ENCODE measurements around the gene KCNK10.
"Not testable (repeated sequence)": the region's sequence is repeated elsewhere in the genome, so short reads cannot be mapped to it uniquely, and the experiment has no call there.

Gene KCNK10

DNA sequence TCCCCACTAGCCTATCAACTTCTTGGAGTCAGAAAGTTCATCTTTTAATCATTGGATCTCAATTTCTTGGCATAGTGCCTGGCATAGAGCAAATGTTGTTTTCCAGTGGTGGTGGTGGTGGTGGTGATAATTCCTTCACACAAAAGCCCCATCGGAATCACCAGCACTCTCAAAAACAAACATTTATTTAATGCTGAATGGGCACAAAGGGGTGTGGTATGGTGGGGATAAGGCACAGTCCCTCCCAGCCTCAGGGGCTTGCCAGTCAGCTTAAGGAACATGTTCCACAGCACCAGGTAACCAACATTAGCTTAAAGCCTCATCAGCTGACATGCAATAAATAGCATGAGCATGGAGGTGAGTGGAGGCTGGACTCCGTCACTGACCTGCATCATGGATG lies 56.6 kb downstream of the KCNK10 start:
- no peak for DNase-seq (ENCODE audit: low read depth)

DNA sequence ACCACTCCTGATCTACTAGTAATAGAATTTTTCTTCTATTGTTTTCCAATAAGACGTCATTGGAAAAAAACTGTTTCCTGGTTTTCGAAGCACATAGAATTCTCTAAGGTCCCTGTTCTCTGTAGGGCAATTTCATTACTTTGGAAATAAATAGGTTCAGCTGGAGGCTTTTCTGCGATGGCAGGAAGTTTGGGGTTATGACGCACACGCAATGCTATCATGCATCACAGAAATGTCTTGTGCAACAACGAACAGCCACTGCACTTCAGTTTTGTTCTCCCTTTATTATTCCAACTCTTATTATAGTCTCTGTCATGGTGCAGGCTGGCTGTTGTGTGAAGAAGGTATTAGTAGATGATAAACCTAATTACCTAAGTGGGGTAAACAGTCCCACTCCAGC lies 59.0 kb downstream of the KCNK10 start:
- DNase-seq (ENCODE audit: low read depth), result no peak

DNA sequence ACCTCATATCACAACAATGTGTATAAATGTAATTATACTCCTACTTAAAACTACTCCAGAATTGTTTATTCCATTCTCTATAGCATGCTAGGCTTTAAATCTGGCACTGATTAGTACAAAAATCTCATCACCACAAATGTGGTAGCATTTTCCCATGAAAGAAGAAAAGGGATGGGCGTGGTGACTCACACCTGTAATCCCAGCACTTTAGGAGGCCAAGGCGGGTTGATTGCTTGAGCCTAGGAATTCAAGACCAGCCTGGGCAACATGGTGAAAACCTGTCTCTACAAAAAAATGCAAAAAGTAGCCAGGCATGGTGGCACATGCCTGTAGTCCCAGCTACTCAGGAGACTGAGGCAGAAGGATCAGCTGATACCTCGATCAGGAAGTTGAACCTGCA lies 61.8 kb downstream of the KCNK10 start:
- DNase-seq (ENCODE audit: low read depth), result not testable (repeated sequence)

DNA sequence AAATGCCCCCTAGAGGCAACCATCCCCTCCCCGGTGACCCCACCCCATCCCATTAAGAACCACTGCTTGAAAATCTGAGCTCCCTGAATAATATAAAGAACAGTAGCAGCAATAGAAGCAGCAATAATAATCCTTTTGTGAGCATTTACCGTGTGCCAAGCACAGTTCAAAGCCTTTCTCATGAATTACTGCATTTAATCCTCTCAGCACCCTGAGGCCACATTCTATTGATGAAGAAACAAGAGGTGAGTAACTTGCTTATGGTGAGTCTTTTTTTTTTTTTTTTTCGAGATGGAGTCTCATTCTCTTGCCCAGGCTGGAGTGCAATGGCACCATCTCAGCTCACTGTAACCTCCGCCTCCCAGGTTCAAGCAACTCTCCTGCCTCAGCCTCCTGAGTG lies 65.0 kb downstream of the KCNK10 start:
- DNase-seq (ENCODE audit: low read depth), result no peak

DNA sequence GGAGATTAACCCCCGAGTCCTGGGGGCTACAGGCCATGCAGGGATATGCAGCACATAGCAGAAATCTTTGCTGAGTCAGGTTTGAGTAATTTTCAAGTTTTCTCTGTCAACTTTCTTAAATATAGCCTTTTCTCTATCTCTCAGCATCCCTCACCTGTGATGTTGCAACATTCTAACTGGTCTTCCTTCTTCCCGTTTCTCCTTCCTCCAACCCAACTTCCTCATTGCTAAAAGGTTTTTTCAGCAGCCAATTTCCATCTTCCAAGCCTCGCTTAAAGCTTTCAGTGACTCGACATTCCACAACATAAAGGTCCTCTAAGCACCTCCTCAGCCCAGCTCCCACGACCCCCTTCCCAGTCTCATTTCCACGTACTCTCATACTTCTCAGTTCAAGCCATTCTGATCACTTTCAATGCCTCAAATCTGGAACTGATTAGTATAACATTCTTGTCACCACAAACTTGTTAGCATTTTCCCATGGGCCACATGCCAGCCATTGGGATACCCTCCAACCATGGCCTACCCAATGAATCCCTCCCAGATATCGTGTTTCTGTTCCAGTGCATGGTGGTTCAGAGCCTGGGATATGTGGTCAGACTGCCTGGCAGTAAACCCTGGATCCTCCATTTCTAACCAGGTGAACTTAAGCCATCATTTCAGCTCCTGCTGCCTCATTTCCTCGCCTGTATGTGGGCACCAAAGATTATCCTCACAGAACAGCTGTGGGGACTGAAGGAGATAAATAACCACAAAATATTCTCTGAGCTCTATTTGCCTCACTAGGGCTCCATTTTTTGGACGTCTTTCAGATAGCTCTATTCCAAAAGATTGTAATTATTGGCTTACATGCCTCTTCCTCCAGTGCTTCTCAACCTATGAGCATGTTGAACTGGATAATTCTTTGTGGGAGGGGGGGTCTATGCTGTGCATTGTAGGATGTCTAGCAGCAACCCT lies 65.8 kb downstream of the KCNK10 start:
- no peak for DNase-seq (ENCODE audit: low read depth)

DNA sequence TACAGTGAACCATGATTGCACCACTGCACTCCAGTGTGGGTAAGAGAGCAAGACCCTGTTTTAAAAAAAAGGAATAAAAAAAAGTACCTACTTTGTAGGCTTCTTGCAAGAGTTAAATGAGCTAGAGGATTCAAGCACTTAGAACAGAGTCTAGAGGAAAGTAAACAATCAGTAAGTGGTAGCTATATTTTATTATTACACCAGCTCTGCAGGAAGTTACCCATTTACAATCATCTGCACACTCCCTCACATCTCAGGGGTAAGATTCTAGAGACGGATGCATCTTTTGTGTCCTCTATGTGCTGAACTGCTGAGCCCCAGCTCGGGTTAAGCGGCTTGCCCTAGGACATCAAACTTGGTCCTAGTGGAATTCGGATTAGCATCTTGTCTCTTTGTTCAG lies 67.3 kb downstream of the KCNK10 start:
- DNase-seq (ENCODE audit: low read depth), result no peak

DNA sequence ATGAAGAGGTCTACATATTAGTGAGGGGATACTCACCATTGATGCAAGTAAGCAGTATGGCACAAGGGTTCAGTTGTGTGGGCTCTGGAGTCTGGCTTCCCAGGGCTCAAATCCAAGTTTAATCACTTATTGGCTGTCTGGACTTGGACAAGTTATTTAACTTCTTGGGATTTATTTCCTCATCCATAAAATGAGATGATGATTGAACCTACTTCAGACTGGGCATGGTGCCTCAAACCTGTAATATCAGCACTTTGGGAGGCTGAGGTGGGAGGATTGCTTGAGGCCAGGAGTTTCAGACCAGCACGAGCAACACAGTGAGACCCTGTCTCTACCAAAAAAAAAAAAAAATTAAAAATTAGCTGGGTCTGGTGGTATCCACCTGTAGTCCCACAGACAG lies 67.9 kb downstream of the KCNK10 start:
- DNase-seq (ENCODE audit: low read depth), result no peak

DNA sequence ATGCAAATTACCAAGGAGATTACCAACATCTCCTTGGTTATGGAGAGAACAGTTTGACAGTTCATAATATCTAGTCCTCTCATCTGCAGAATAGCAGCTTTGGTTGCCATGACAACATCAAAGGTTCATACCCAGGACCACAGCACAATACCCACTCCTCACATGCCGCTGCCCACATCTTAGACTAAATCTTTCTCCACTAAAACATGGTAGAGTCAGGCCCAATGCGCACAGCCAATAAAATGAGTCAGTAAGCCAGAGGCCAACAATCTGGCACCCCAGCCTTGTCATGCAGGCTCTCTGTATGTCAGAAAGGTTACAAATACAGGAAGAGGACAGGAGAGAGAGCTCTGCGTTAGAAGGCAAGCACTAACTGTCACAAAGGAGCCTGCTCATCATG lies 70.6 kb downstream of the KCNK10 start:
- no peak for DNase-seq (ENCODE audit: low read depth)

DNA sequence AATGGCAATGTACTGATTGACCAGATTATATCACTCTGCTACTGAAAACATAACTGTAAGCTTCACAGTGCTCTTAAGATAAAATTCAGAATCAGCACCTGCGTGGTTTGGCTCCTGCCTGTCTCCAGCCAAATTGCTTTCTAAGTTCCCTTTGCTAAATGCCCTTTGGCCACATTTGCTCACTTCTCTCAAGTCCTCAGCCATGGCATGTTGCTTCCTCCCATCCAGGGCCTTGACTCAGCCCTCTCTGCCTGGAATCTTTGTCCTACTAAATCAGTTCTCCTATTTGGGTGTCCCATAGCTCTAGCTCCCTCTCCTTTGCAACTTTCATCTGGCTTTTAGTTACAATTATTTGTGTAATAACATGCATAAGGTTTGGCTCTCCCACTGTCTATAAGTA lies 71.4 kb downstream of the KCNK10 start:
- no peak for DNase-seq (ENCODE audit: low read depth)

DNA sequence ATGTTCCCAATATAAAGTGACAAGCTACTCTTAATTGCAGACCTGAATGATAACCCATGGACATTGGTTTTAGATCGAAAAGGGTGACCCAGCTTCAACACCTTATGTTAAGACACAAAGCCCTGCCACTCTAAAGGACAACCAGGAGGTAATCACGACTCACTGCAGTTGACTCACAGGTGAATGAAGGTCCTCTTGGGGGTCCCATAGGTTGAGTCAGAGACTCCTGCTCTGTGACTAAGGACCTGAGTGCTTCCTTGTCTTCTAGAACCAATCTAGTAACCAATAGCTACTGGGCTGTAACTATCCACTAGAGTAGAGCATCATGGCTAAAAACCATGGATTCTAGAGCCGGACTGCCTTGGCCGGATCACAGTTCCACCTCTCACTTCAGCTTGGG lies 73.8 kb downstream of the KCNK10 start:
- DNase-seq (ENCODE audit: low read depth), result no peak

DNA sequence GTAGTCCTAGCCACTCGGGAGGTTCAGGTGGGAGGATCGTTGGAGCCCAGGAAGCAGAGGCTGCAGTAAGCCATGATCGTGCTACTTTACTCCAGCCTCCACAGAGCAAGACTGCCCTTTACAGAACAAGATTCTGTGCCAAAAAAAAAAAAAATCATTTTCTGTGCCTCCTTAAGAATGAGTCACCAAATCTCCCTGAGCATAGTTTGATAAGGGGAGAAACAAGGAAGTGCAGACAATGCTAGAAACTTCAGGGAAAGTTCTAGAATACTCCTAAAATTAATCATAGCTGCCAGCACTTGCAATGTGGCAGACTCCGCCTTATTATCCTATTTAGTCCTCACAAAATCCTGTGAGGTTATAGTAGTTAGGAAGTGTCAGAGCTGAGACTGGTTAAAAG lies 74.5 kb downstream of the KCNK10 start:
- no peak for DNase-seq (ENCODE audit: low read depth)

DNA sequence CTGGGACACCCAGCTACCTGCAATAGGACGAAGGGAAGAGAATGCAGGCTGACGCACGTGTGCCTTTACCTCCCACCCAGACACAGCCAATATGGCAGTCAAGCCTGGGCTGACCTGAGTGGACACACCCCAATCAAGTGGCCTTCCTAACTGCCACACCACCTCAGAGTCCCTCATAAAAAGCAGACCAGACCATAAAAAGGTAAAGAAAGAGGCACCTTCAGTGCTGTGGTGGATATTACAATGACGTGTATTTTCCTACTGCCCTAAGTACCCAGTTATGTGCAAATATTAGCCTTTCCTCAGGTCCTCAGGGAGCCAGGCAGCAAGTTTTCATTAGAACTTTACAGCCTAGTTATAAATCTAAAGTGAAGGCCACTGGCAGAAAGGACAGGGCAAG lies 75.8 kb downstream of the KCNK10 start:
- no peak for DNase-seq (ENCODE audit: low read depth)

DNA sequence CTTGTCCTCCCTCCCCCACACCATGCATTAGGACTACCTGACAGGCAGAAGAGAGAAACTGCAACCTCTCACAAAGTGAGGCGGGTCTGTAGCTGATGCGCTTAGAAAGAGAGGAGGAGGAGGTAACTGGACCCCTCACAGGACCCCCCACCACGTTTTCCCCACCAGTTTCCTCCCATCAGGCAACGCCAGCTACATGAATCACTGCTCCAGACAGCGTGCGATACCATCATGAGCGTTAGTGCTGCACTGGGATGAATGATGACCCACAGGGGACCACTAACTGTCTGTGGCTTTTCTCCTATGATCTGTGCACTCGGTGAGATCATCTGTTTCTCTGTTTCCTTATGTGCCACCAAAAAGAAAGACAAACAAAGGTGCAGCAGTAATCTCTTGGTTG lies 77.7 kb downstream of the KCNK10 start:
- no peak for DNase-seq (ENCODE audit: low read depth)

DNA sequence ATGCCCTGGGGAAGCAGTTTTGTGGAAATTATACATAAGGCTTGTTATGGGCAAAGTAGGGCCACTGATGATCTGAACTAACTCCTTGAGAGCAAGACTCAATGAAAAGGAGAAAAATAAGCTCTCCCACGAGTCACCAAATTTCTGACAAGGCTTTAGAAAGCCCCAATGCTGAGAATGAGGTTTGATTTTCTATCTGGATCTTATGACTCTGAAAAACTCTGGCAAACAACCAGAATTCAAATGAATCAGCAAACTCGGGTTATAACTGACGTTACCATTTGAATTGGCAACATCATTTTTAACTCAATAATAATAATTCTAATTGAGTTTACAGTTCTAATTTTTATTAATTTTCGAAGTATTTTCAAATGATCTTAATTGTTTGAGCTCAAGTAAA lies 79.1 kb downstream of the KCNK10 start:
- DNase-seq (ENCODE audit: low read depth), result no peak

DNA sequence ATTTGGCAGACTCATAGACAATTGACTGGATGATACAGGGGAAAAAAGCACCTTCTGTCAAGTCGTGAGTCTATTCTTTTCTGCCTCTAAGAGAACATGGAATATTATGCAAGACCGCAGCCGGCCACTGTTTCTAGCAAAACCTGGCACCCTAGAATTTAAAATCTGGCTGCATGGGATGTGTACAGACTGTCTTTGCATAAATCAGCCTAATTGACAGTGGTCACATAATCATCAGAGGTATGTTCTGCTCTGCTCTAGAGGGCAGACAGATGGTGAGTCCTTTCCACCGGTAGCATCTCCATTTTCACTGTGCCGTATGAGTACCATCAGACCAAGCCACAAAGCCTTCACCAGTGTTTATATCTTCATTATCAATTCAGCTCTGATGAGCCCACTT lies 80.6 kb downstream of the KCNK10 start:
- DNase-seq (ENCODE audit: low read depth), result no peak

DNA sequence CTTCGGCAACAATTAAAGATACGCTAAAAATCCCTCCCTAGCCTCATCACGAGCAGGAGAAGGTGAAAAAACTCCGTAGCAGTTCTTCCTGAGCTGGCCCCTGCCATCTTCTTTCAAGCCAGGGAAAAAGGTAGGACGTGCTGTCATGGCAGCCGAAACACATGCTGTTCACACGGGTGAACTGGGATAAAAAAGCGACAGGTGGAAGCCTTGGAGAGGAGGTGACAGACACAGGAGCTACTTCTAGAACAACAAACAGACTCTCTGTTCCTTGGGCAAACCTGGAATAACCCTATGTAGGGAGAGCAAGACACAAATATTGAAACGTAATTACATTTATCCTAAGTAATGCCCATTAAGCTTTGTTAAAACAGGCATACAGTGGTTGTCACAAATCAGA lies 81.3 kb downstream of the KCNK10 start:
- DNase-seq (ENCODE audit: low read depth), result no peak

DNA sequence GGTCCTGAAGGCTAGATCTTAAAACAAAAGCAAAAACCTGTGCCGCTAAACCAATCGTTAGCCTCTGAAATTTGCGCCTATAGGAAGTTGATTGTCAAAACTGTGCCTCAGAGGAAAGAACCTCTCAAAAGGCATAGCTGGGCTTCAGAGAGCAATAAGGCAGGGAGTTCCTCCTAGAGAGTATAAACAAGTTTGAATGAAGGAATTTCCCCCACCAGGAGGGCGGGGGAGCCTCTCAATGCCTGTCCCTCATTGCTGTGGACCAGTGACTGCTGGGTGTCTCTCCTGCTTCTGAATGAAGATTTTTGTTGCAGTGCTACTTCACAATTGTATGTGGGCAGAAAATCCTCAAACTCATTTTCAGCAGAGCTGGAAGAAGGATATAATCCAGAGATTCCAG lies 88.6 kb downstream of the KCNK10 start:
- DNase-seq (ENCODE audit: low read depth), result no peak

DNA sequence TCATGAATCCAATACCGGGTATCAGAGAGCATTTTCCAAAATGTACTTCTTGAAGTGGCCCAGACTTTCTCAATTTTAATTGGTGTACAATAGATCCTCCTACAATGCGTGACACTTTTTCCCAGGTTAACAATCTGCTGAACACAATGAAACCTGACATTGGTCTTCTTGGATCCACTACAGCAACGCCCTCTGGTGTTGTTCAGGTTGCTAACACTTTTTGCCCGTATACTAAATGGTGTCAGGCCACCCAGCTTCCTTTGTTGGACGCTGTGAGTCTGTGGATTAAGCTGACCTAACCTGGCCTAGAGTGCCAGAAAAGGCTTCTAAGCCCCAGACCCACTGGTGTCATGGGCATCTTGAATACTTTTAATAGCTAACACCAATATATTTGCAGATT lies 89.2 kb downstream of the KCNK10 start:
- DNase-seq (ENCODE audit: low read depth), result no peak

DNA sequence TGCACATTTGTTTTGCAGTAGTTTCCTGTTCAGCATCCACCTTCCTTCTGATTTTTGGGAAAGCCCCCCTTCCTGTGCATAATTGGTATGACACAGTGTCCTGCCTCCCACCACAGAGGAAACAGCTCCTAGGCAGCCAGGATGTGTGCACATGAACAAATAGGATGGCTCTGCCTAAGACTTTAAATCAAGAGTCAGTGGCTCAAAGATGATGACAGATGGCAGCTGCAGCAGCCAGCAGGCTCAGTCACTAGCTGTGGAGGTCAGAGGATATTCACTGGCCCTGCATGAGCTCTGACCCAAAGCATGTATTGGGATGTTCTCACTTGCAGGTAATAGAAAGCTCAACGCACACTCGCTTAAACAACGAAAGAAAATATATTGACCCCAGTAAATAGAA lies 90.3 kb downstream of the KCNK10 start:
- DNase-seq (ENCODE audit: low read depth), result no peak

DNA sequence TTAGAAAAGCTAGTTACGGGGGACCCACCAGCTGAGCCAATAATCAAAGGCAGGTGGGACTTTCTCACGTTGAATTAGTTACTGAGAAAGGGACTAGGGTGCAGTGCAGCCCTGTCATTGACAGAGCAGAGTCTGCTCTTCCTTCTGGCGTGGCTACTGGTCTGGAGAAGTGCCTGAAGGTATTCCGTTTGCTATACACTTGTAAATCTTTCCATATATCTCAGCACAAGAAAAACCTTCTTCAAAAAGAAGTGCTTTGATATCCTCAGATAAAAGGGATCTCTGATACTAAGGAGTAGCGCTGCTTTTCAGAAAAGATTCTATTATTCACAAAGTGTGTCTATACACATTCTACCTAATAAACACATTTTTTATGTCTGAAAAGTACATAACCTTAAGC lies 91.5 kb downstream of the KCNK10 start:
- no peak for DNase-seq (ENCODE audit: low read depth)

DNA sequence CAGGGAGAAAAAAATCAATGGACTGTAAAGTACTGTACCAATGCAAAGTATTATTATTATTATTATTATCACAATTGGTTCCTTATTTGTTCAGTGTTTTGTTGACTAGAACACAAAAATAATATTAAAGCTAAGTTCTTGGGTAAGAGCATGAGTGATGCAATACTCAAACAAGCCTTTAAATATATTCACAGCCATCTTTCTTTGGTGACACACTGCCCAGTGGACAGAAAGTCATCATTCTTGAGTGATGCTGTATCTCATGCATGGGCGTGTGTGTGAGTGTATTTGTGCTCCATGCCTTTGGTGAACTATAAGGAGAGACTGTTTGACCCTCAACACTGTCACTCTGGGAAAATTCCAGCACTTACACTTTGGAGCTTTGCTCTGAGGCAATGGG lies 93.6 kb downstream of the KCNK10 start:
- DNase-seq (ENCODE audit: low read depth), result no peak

DNA sequence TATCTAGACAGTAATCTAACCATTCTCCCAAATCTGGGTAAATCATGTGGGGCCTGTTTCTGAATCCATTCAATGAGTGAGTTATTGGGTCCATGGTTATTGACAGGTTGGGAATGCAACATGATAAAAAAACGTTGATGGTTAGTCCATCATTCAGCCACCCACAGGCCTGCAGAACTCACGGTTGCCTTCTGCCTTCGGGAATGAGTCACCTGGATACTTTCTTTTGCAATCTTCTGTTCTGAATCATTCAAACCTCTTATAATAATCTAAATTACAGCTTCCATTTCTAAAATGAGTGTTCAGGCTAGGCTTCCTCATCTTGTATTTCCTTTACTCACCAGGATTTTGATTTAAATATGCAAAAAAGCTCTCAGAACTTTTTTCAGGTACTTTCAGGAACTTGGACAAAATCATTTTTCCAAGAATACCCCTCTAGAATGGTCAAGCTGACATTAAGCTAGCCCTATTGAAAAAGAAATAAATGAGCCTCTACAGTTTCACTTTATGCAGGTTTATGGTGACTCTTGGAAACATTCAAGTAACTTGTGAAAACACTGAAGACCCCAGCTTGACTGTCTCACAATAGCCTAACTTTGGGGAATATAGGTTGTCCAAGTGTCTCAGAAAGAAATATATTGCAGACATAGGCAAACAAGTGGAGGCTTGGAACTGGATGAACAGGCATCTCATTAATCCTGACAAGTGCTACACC lies 94.4 kb downstream of the KCNK10 start:
- no peak for DNase-seq (ENCODE audit: low read depth)

DNA sequence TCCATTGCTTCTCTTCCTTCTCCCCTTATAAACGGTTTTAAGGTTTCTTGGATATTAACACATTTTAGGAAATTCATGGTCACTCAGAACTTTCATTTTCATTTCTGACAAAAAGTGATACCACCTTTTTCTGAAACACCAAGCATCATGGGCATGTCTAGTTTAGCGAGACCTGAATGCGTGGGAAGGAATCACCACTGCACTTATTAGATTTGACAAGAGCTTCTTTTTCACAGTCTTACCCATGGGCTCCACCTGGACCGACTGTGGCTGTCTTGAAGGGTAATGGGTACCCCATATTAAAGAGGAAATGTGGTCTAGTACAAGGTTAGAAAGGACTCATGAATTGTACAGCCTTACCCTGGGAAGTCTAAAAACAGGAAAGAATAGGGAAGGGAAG lies 95.4 kb downstream of the KCNK10 start:
- no peak for DNase-seq (ENCODE audit: low read depth)

DNA sequence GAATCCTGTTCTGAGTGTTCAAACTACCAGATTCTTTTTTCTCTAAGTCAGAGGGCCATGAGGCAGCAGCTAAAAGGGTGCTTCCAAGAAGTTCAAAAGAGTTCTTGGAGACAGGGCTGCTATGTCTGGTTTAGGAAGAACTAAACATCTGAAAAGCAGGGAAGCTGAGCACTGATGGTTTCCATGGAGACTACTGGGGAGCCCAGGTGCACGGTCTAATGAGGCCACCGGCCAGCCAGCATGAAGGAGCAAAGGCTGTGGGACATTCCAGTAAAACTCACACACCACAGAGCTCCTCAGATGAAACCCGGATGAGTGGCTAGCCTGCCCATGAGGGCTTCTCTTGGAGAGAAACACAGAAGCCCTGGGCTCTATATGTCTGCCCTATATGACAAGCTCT lies 97.3 kb downstream of the KCNK10 start:
- no peak for DNase-seq (ENCODE audit: low read depth)
